Activated T-helper 2 cell treated with anti-CD3 and anti-CD28 coated beads, Interferon-gamma antibody, Interleukin-2, Interleukin-4, amounts not matched to agents 10 μg/mL and 5 μg/mL and 100 μg/mL, durations not matched to agents 14 hours and 24 hours and 36 hours (primary cell): ENCODE results near the gene FARS2. TPM values are rescaled to one million over a fixed set of nuclear protein-coding genes. Genes with fewer than 3 reads are reported as not detected.
A peak's percentile ranks its signal among the peaks of the same experiment; 100 is the strongest.

Experiments used
- DNase-seq: peaks from one replicate; pipeline ENCODE4 v3.0.0; 2021; ENCODE audit warnings: low spot score
- H3K27ac Mint-ChIP-seq: one replicate; pipeline ENCODE4 v1.8.0; 2021; ENCODE audit warnings: mixed read lengths
- H3K27me3 Mint-ChIP-seq: one replicate; pipeline ENCODE4 v1.8.0; 2021; ENCODE audit warnings: low read depth, mixed read lengths
- H3K36me3 Mint-ChIP-seq: one replicate; pipeline ENCODE4 v1.8.0; 2021; ENCODE audit warnings: low read depth, mixed read lengths
- H3K4me1 Mint-ChIP-seq: one replicate; pipeline ENCODE4 v1.8.0; 2021; ENCODE audit warnings: low read depth, mixed read lengths
- H3K4me3 Mint-ChIP-seq: one replicate; pipeline ENCODE4 v1.8.0; 2021; ENCODE audit warnings: low read depth, mild to moderate bottlenecking, moderate library complexity, mixed read lengths
- H3K9me3 Mint-ChIP-seq: one replicate; pipeline ENCODE4 v1.8.0; 2021; ENCODE audit warnings: mixed read lengths
- intact Hi-C: fragments of 100-400 bp; cut with micrococcal nuclease; formaldehyde crosslinking; loops from one replicate; pipeline ENCODE4 v1.15.1; 2023
- total RNA-seq: library from RNA; stranded (reverse); gene quantifications from 2 replicates; pipeline ENCODE4 v1.2.3, GENCODE V29; 2022

The FARS2 gene
- total RNA-seq, 1 donor from 2014 or later = 19.7 TPM

DNA sequence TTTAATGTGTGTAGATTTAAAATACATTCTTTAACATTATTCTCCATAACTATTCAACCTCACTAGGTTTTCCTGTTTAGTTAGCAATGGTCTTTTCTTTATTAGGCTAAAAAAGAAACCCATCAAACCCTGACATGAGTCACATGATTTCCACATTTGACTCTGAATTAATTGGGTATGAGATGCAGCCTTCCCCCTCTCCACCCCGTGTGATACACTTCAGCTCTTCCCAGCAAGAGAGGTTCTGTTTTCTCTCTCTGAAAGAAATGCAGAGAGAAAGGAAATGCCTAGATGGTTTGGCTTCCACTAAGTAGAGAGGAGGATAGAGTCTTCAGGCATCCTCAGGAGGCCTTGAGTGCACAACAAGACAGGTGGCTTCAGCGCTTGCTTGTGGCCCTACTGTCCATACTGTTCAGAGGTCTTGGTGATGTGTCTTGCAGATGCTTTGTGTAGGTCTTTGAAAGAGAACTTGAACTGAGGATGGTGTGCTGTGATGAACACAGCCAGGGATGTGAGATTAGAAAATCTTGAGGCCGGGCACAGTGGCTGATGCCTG is 17.3 kb downstream of the FARS2 start:
- intact Hi-C loops = no loop called here
- Mint-ChIP-seq H3K4me3 (peak overlapping the region; percentile 24), H3K36me3 (peaks cover 12% of the 10 kb centered on the region), H3K27ac (peak overlapping the region; percentile 94), H3K4me1 (peaks cover 56% of the 10 kb centered on the region), H3K27me3 (no peaks in the 10 kb centered on the region), H3K9me3 (no peaks in the 10 kb centered on the region)
- DNase-seq = no peak

DNA sequence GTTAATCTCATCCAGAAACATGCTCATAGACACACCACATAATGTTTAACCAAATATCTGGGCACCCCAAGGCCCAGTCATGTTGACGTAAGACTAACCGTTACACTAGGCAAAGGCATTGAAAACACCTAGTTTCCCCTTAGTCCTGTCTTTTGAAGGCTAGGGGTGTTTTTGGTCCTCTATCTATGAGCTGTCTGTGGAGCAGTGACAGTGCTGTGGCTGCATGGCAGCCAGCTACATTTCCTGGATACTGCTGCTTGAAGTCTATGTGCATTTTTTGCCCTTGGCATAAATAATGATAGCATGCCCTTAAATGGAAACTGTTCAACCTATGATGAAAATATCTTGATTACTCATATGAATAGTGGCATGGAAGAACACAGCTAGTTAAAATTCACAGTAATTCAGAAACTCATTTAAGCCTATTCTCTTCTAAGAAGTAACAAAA is 18.6 kb downstream of the FARS2 start:
- peak overlapping the region; percentile 85 for H3K27ac Mint-ChIP-seq
- H3K36me3 Mint-ChIP-seq = peaks cover 11% of the 10 kb centered on the region
- H3K4me1 Mint-ChIP-seq = peaks cover 53% of the 10 kb centered on the region
- H3K9me3 Mint-ChIP-seq = no peaks in the 10 kb centered on the region
- intact Hi-C loops = loop anchor here (1.0 to 10.0 kb wide), 4 partner anchors 20 to 105 kb away; partner anchors contain the start of gene LYRM4
- no peak overlapping the region for H3K4me3 Mint-ChIP-seq
- peak; percentile 22 for DNase-seq
- H3K27me3 Mint-ChIP-seq = no peaks in the 10 kb centered on the region

GRCh38 chr6:5280920-5281319 is 19.6 kb downstream of the FARS2 start:
- H3K9me3 Mint-ChIP-seq = no peaks in the 10 kb centered on the region
- no peak overlapping the region for H3K4me3 Mint-ChIP-seq
- H3K27me3 Mint-ChIP-seq = no peaks in the 10 kb centered on the region
- intact Hi-C loops = loop anchor here (1.0 to 10.0 kb wide), 4 partner anchors 21 to 106 kb away; partner anchors contain the start of gene LYRM4
- H3K36me3 Mint-ChIP-seq = peaks cover 8% of the 10 kb centered on the region
- H3K27ac Mint-ChIP-seq = peak overlapping the region; percentile 61
- H3K4me1 Mint-ChIP-seq = peaks cover 53% of the 10 kb centered on the region
- no peak for DNase-seq

GRCh38 chr6:5282191-5282623 is 20.9 kb downstream of the FARS2 start:
- Mint-ChIP-seq H3K4me3 (no peak overlapping the region), H3K9me3 (no peaks in the 10 kb centered on the region), H3K4me1 (peaks cover 52% of the 10 kb centered on the region), H3K27ac (peak overlapping the region; percentile 4), H3K27me3 (no peaks in the 10 kb centered on the region), H3K36me3 (peaks cover 8% of the 10 kb centered on the region)
- intact Hi-C loops = loop anchor here (10.0 kb wide), 1 partner anchor 107 kb away; no protein-coding TSS in a partner anchor
- no peak for DNase-seq

DNA sequence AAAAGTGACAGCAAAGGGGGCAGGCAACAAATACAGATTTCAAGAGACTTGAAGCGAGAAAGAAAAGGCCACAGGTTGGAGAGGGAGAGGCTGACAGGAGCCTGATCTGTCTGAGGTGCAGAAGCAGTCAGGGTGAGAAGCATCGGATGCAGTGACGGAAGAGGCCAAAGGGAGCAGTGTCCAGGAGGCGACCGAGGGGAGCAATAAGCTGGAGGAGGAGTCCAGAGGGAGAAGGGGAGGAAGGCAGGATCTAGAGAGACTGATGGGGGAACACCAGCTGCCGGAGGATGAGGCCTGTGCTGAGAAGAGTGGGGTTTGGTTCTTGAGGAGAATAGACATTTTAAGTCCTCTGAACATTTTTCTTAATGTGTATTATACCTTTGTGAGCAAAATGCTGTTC is 23.8 kb downstream of the FARS2 start:
- H3K27me3 Mint-ChIP-seq = no peaks in the 10 kb centered on the region
- peaks cover 44% of the 10 kb centered on the region for H3K4me1 Mint-ChIP-seq
- H3K9me3 Mint-ChIP-seq = no peaks in the 10 kb centered on the region
- no peak overlapping the region for H3K27ac Mint-ChIP-seq
- H3K36me3 Mint-ChIP-seq = no peaks in the 10 kb centered on the region
- no peak overlapping the region for H3K4me3 Mint-ChIP-seq
- DNase-seq = no peak
- intact Hi-C loops = loop anchor here (10.0 kb wide), 1 partner anchor 110 kb away; no protein-coding TSS in a partner anchor

- Mint-ChIP-seq H3K27me3 (no peaks in the 10 kb centered on the region), H3K4me1 (peaks cover 40% of the 10 kb centered on the region), H3K4me3 (no peak overlapping the region), H3K9me3 (no peaks in the 10 kb centered on the region), H3K27ac (no peak overlapping the region), H3K36me3 (no peaks in the 10 kb centered on the region)
- intact Hi-C loops = loop anchor here (10.0 kb wide), 1 partner anchor 111 kb away; no protein-coding TSS in a partner anchor
- no peak for DNase-seq
Observed at GRCh38 chr6:5285526-5285925, 24.2 kb downstream of the FARS2 start.

DNA sequence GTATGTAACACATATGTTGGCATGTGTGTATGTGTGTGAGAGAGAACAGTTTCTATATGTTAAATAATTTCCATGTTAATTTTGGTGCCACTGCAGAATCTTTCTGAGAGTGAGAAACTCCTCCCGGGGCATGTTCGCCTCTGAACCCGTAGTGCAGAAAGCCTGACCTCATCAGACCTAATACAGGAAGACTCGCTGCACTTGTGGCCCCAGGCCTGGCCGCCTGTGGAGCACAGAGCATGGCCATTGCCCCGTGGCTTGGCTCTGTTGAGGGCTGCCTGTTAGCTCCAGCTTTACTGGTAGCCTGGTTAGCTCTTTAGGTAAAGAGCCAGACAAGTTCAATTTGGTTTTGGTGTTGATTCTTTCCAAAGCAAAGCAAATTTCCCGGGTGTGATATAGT is 25.5 kb downstream of the FARS2 start:
- no peak overlapping the region for H3K4me3 Mint-ChIP-seq
- H3K4me1 Mint-ChIP-seq = peaks cover 40% of the 10 kb centered on the region
- no peaks in the 10 kb centered on the region for H3K9me3 Mint-ChIP-seq
- H3K27me3 Mint-ChIP-seq = no peaks in the 10 kb centered on the region
- no peak overlapping the region for H3K27ac Mint-ChIP-seq
- H3K36me3 Mint-ChIP-seq = no peaks in the 10 kb centered on the region
- intact Hi-C loops = loop anchor here (10.0 kb wide), 1 partner anchor 112 kb away; no protein-coding TSS in a partner anchor
- no peak for DNase-seq

DNA sequence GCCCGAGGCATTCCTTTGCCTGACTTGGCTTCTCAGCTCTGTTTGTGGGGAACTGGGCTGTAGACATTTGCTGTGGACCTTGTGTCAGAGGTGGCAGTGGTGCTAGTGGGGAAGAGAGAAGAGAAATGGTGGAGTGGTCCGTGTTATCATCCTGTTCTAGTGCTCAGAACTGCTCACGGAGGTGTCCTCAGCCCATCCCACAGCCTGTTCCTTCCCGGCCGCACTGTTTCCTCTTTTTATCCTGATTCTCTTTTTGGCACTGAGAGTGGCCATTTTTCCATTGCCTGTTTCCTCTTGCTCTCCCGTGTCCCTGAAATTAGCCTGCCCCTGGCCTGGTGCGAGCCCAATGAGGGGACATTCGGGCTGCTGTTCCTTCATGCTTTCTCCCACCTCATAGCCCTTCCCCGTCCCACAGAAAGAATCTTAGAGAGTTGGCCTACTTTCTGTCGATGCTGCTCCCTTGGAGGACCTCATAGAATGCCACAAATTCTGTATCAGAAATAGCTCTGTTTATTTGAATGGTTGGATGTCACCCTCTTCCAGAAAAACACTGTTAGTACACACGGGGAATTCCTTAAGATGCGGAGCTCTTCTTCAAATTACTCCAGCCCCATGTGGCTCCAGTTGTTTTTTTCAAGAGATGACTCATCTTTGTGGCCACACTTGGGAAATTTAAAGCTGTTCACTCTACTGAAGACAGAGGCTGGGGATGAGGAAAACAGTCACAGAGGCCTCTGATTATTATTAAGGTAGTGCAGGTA is 26.1 kb downstream of the FARS2 start:
- no peaks in the 10 kb centered on the region for H3K27me3 Mint-ChIP-seq
- peaks cover 40% of the 10 kb centered on the region for H3K4me1 Mint-ChIP-seq
- peaks cover 4% of the 10 kb centered on the region for H3K36me3 Mint-ChIP-seq
- H3K4me3 Mint-ChIP-seq = no peak overlapping the region
- no peak overlapping the region for H3K27ac Mint-ChIP-seq
- no peak for DNase-seq
- intact Hi-C loops = loop anchor here (10.0 kb wide), 1 partner anchor 113 kb away; no protein-coding TSS in a partner anchor
- no peaks in the 10 kb centered on the region for H3K9me3 Mint-ChIP-seq

DNA sequence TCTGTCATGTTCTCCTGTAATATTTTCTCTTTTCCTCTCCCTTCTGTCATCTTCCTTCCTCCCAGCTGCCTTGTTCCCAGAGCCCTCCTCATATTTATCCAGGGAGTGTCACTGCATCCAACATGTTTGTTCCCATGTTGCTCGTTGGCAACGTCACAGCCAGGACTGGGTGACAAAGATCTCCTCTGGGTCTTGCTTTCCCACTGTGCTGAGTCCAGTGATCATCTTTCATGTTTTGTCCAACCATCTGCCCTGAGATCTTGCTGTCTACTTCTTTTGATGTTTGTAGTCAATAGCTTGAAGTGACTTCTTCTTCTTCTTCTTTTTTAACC is 26.6 kb downstream of the FARS2 start:
- no peak overlapping the region for H3K4me3 Mint-ChIP-seq
- peaks cover 41% of the 10 kb centered on the region for H3K4me1 Mint-ChIP-seq
- H3K27me3 Mint-ChIP-seq = no peaks in the 10 kb centered on the region
- H3K27ac Mint-ChIP-seq = peak overlapping the region; percentile 0
- H3K36me3 Mint-ChIP-seq = peaks cover 4% of the 10 kb centered on the region
- H3K9me3 Mint-ChIP-seq = no peaks in the 10 kb centered on the region
- DNase-seq = no peak
- intact Hi-C loops = loop anchor here (10.0 kb wide), 1 partner anchor 113 kb away; no protein-coding TSS in a partner anchor

DNA sequence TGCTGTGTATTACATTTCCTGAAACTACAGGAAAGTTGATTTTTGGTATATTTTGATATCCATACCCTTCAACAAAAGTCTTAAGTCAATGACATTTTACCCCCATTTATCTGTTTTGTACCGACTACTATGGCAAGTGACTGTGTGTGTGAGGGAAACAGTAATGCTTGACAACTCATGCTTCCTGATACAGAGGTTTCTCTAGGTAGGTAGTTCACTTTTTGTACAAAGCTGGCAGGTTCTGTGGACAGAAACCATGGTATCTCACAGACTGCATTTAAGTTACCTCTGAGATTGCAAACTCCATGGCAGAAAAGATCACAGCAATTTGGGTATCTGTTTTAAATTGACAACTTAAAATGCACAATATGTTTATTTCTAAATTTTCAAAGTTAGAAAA is 28.8 kb downstream of the FARS2 start:
- H3K27ac Mint-ChIP-seq = no peak overlapping the region
- H3K27me3 Mint-ChIP-seq = no peaks in the 10 kb centered on the region
- no peak for DNase-seq
- H3K9me3 Mint-ChIP-seq = no peaks in the 10 kb centered on the region
- H3K36me3 Mint-ChIP-seq = peaks cover 4% of the 10 kb centered on the region
- peaks cover 49% of the 10 kb centered on the region for H3K4me1 Mint-ChIP-seq
- H3K4me3 Mint-ChIP-seq = no peak overlapping the region
- intact Hi-C loops = no loop called here

DNA sequence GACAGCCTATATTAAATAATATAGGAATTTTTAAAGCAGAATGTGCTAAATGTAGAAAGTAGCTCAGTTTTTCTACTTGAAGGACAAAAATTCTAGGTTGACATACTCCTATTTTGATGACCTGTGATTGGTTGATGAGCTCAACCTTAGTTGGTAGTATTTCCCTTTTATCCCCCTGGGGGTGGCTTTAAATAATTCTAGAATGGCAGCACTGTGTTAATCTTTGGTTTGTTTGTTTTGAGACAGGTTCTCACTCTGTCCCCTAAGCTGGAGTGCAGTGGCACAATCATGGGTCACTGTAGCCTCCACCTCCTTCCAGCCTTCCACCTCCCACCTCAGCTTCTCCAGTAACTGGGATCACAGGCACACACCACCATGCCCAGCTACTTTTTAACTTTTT is 29.2 kb downstream of the FARS2 start:
- Mint-ChIP-seq H3K4me1 (peaks cover 45% of the 10 kb centered on the region), H3K27ac (no peak overlapping the region), H3K9me3 (no peaks in the 10 kb centered on the region), H3K36me3 (peaks cover 4% of the 10 kb centered on the region), H3K4me3 (no peak overlapping the region), H3K27me3 (no peaks in the 10 kb centered on the region)
- DNase-seq = no peak
- intact Hi-C loops = no loop called here

GRCh38 chr6:5292154-5292553 is 30.8 kb downstream of the FARS2 start:
- intact Hi-C loops = no loop called here
- Mint-ChIP-seq H3K9me3 (no peaks in the 10 kb centered on the region), H3K4me1 (peaks cover 41% of the 10 kb centered on the region), H3K36me3 (peaks cover 4% of the 10 kb centered on the region), H3K27ac (no peak overlapping the region), H3K27me3 (no peaks in the 10 kb centered on the region), H3K4me3 (no peak overlapping the region)
- no peak for DNase-seq

- Mint-ChIP-seq H3K4me1 (peaks cover 32% of the 10 kb centered on the region), H3K27me3 (no peaks in the 10 kb centered on the region), H3K27ac (no peak overlapping the region), H3K36me3 (peaks cover 4% of the 10 kb centered on the region), H3K4me3 (no peak overlapping the region), H3K9me3 (no peaks in the 10 kb centered on the region)
- DNase-seq = no peak
- intact Hi-C loops = no loop called here
Observed at GRCh38 chr6:5293692-5294091, 32.4 kb downstream of the FARS2 start.
